GM18519 (cell line): ENCODE measurements around the gene PREB.

Experiments used
- ATAC-seq: cut with Tn5 transposase; IDR thresholded peaks from one replicate; pipeline ENCODE4 v1.9.1; 2021; ENCODE audit warnings: mild to moderate bottlenecking, moderate library complexity; ENCODE audit not compliant: unreplicated experiment, low FRiP score

The PREB gene

DNA sequence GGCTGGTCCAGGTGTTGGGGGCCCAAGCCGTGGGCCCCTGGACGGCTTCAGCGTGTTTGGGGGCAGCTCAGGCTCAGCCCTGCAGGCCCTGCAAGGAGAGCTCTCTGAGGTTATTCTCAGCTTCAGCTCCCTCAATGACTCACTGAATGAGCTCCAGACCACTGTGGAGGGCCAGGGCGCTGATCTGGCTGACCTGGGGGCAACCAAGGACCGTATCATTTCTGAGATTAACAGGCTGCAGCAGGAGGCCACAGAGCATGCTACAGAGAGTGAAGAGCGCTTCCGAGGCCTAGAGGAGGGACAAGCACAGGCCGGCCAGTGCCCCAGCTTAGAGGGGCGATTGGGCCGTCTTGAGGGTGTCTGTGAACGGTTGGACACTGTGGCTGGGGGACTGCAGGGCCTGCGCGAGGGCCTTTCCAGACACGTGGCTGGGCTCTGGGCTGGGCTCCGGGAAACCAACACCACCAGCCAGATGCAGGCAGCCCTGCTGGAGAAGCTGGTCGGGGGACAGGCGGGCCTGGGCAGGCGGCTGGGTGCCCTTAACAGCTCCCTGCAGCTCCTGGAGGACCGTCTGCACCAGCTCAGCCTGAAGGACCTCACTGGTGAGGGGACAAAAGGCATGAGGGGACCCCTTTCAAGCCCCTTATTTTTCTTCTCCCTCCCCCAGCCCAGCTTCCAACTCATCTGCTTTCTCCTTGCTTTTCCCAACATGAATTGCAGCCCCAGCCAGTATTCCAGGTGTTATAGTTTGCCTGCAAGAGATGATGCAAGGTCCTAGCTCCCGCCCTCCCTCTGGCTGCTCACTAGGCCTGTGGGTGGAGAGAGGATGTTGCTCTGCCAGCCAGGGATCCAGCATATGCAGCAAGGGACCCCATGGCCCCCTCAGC is 50.8 kb downstream of the PREB start:
- no peak for ATAC-seq

GRCh38 chr2:27082773-27083409 is 51.5 kb downstream of the PREB start:
- no peak for ATAC-seq

GRCh38 chr2:27081984-27082772 is 52.3 kb downstream of the PREB start:
- ATAC-seq, result no peak
